ENCODE measurements around the gene CDK5RAP1.
"Not testable (repeated sequence)": the region's sequence is repeated elsewhere in the genome, so short reads cannot be mapped to it uniquely, and the experiment has no call there.

Gene CDK5RAP1

DNA sequence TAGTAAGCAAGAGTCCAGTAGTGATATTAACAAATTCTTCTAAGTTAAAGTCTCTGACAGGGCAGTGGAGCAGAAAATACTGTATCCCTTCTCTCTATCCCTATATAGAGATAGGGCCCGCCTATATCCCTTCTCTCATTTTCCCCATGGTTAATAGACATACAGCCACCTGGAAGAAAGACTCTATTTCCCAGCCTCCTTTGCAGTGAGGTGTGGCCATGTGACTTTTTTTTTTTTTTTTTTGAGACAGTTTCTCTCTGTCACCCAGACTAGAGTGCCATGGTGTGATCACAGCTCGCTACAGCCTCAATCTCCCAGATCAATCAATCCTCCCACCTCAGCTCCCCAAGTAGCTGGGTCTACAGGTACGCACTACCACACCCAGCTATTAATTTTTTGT lies 16.7 kb upstream of the CDK5RAP1 start:
- no peak for DNase-seq

DNA sequence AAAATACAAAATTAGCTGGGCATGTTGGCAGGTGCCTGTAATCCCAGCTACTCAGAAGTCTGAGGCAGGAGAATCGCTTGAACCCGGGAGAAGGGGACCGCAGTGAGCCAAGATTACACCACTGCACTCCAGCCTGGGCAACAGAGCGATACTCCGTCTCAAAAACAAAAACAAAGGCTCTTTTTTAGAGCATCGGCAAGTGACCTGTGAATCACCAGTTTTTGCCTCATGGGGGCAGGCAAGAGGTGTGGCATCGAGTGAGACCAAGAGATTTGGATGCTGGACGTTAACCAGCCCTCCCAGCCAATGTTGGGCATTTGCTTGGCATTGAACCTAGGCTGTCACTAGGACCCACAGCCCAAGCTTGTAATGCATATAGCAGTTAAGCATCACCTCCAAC lies 14.6 kb upstream of the CDK5RAP1 start:
- DNase-seq: no peak

DNA sequence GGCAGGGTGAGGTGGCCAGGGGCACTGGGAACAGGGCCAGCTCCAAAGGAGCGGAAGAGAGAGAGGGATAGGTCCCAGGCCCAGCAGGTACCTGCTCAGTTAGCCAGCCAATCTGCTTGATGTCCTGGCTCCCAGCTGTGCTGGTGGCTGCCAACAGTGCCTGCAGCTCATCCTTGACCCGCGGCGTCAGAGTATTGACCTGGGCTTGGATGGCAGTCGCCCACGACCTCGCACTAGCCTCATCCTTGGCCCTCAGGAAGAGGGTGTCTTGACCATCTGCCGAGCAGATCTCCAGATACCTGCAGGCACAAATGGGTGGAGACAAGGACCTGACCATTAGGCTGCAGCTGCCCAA lies 11.1 kb upstream of the CDK5RAP1 start:
- no peak for DNase-seq

DNA sequence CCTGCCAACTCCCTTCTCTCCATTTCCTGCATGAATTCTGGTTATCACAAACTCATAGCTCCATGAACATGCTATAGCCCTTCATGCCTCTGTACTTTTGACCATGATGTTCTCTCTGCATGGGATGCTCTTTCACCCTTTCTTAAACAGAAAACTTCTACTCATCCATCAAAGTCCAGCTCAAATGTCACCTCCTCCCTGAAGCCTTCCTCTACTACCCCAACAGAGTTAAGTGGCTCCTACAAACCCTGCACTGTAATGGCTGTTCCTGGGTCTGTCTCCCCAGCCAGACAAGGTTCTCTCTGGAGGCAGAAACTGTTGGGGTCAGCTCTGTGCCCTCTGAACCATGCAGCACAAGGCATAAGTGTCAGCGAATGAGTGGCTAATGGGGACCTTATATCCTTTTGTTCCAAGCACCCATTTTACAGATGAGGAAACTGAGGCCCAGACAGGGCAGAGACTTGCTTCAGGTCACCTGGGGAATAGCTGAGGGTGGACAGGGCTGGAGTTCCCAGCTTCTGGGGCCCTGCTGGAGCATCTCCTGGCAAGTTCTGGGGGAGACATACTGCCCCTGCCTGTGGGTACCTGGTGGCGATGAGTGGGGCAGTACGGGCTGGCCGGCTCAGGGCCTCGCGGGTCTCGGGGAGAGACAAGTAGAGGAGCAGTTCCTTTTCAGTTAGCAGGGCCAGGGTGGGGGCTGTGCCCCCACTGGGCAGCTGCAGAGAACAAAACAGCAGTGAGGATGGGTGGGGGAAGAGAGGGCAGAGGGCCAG lies 10.6 kb upstream of the CDK5RAP1 start:
- DNase-seq: no peak

DNA sequence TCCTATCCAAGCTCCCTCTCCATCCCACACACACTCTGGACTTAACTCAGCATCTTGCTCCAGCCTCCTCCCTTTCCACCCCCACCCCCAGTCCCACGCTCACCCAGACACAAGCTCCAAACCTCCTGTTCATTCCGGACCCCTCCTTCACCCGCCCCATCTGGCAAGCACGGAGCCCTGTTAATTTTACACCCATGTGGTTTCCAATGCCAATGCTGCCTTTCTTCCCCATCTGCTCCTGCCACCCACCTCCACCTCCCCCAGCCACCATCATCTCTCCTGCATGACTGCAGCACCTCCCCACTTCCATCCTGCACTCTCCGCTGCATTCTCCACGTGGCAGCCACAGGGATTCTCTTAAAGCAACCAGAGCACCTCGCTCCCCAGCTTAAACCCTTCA lies 9.9 kb upstream of the CDK5RAP1 start:
- DNase-seq: no peak

DNA sequence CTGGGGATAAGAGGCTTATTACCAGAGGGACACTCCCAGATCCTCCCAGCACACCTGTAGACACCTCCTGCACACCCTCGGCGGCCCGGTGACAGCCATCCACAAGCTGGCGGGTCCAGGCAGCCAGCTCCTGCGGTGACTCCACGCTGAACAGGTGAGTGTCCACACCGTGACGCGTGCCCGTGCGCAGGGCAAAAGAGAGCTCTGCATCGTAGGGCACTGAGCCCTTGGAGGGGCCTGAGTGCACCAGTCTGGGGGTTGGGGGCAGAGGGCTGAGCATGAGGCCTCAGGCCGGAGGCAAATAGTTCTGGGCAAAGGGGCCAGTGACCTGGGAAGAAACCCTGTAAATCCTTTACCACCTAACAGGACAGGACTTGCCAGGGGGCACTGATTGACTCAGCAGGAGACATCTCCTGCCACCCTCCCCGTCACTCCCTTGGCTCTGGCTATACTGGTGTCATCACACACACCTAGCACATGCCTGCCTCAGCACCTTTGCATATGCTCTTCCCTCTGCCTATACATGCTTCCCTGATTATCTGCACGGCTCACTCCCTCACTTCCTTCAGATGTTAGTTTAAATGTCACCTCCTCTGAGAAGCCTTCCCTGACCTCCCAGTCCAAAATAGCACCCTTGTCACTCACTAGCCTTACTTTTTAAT lies 8.9 kb upstream of the CDK5RAP1 start:
- DNase-seq: no peak

DNA sequence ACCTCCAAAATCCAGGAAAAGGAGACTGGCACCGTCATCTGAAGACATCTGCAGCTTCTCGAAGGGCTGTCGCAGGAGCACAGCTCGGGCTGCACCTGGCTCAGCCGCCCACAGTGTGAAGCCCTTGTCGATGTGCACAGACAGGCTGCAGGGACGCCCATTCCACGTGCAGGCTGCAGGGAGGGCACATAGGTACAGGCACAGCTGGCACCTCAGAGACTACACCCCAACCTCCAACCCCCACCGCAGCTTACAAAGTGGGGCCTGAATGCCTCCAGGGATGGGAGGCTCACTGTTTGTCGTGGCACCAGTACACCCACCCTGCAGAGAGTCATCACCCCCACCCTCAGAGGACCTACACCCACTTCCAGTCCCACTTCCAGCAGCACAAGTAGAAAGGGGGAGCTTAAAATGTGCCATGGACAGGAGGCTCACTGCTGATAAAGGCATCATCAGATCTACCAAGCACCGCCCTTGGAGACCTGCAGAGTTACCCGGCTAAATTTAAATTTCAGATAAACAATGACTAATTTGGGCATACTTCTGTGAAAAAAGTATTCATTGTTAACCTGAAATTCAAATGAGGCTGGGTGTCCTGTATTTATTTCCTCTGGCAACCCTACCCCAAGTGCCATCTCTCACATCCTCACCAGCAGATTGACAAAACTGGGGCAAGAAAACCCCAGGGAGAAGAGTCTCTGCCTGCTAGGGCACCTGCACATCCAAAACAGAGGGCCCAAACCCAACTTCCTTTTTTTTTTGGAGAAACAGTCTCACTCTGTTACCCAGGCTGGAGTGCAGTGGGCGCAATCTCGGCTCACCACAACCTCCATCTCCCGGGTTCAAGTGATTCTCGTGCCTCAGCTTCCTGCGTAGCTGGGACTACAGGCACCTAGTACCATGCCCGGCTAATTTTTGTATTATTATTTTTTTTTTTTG lies 7.7 kb upstream of the CDK5RAP1 start:
- no peak for DNase-seq

DNA sequence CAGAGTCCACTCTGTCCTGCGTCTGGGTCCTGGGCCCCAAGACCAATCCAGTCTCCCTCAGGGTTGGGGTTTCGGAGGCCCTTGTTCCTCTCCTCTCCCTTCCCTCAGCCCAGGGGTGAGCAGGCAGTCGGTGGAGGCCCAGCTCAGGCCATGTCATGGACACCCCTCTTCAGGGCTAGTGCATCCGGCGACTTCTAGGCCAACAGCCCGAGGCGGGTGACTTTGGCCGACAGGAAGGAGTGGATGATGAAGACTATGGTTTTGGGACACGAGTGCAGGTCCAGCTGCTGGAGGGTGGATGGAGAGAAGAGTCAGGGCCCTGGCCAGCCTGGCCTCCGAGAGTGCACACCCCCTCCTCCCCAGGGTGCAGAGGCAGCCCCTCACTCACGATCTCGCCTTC lies 7.0 kb upstream of the CDK5RAP1 start:
- no peak for DNase-seq

DNA sequence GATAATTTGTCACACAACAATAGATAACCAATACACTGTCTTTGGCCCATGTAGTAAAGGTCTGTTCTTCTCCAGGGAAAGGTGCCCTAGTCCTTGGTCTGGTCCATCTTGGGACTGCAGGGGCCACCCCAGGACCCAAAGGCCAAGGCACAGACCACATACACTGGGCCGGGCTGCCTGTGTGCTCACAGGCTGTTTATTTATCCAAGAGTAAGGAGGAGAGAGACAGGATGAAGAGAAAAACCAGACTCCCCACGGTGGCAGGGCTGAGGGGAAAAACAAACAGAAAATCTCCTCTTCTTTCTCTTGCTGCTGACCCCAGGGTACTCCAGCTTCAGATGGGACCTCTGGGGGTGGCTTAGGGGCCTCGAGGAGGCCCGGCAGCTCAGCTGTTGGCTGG lies 6.5 kb upstream of the CDK5RAP1 start:
- no peak for DNase-seq

DNA sequence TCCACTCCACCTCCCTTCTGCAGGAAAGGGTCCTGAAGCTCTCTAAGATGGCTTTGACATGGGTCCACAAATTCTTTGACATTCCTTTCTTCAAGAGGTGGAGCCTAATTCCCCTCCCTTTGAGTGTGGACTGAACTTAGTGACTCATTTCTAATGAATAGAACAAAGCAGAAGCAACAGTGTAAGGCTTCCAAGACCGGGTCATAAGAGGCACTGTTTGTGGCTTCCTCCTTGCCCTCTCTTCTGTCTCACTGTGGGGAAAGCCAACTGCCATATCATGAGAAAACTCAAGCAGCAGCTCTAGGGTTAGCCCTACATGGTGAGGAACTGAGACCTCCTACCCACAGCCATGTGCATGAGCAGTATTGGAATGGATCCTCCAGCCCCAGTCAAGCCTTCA lies 5.9 kb upstream of the CDK5RAP1 start:
- DNase-seq: no peak

DNA sequence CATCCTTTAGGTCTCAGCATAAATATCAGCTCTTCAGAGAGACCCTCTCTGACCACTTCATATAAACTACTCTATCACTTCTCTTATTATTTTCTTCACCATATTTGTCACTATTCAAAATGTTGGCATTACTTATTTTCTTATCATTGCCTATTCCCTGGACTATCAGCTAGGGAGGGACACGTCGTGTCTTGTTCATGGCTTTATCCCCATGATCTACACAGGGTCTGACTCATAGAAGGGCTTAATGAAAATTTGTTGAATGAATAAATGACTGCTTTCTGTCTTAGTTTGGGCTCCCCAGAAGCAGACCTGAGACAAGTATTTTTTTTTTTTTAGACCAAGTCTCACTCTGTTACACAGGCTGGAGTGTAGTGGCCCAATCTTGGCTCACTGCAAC lies 3.0 kb upstream of the CDK5RAP1 start:
- no peak for DNase-seq

DNA sequence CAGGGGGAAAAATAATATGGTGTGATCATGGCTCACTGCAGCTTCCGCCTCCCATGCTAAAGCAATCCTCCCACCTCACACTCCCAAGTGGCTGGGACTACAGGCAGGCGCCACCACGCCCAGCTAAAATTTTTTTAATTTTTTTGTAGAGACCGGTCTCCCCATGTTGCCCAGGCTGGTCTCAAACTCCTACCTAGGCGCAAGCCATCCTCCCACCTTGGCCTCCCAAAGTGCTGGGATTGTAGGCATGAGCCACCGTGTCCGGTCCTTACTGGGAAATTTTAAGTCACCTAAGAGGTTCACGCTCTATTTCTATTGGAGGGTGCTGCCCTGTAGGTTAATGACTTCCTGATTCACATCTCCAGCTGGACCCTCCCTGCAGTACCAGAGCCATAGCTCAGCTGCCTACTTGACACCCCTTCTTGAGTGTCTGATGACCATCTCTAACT lies 626 bp upstream of the CDK5RAP1 start:
- DNase-seq: no peak

DNA sequence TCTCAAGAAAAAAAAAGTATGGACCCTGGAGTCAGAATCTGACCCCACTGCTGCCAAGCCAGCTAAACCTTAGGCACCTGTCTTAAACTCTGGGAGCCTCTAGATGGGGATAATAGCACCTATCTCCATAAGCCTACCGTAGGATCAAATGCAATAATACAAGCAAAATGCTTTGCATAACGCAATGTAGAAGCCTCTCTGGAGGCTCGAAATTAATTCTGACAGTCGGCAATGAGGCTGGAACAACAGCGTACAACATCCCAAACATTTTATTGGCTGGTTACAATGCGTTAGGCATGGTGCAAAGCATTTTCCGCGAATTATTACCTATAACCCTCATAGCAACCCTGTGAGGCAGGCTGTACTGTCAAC lies 521 bp downstream of the CDK5RAP1 start:
- no peak for DNase-seq

DNA sequence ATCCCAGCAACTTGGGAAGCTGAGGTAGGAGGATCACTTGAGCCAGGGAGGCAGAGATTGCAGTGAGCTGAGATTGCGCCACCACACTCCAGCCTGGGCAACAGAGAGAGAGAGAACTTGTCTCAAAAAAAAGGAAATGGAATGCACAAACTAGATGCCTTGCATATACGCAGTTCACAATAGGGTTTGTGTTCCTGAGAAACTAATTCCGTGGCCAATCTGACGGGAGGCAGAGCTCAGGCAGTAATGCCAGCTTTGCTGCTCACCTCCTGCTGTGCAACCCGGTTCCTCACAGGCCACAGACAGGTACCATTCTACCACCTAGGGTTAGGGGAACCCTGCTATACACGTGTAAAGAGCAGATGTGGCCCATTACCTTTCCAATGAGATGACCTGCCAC lies 1.4 kb downstream of the CDK5RAP1 start:
- no peak for DNase-seq

DNA sequence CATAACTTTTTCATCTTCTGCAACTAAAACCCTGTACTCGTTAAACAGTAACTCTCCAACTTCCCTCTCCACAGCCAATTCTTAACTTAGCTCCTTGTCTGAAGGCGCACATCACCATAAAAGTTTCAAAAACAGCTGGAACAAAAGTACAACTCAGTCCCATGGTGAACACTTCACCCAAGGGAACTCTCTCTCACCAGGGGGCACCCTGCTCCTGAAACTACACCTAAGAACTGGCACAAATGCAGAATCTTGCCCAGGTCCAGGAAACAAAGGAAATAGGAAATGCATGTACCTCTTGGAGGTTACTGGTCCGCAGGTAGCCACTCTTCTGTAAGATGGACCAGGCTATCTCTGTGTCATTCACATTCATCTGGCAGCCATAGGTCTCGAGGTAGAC lies 6.6 kb downstream of the CDK5RAP1 start:
- no peak for DNase-seq

DNA sequence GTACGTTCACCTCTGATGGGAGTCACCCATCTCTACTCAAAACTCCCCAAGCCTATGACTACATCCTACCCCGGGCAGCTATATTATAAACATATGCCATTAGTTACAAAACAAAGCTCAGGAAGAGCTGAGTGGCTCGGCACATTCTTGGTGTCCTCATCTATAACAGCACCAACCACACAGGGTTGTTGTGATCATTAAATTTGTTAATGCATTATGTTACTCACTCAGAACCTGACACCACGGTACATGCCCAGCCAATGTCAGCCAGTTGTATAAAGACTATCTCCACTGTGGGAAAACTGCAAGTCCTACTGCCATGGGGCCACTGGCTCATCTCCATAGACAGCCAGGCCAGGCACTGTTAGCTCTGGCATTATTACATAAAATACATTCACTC lies 7.7 kb downstream of the CDK5RAP1 start:
- DNase-seq: peak; percentile 45

DNA sequence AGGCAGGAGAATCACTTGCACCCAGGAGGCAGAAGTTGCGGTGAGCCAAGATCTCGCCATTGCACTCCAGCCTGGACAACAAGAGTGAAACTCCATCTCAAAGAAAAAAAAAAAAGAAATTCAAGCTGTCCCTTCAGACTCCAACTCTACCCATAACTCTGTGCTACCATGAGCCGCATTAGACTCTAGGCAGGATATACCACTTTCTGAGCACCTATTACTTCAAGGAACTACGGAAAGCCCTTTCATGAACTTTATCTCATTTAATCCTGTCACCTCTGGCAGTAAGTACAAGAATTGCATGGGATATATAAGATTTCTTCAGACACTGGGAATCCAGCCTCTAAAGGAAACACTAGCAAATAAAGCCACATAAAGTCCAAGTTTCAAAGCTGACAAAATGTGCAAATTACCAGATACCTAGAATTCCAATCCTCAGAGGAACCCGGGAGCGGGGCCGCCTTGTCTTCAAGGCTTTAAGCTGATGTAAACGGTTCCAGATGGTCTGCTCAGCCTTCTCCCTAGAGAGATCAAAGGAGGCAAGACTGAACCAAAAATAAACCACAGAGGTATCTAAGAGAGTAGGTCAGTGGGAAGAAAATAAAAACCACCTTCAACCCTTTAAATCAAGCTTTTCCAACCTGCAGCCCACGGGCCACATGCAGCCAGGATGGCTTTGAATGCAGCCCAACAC lies 9.4 kb downstream of the CDK5RAP1 start:
- DNase-seq: peak; percentile 95

DNA sequence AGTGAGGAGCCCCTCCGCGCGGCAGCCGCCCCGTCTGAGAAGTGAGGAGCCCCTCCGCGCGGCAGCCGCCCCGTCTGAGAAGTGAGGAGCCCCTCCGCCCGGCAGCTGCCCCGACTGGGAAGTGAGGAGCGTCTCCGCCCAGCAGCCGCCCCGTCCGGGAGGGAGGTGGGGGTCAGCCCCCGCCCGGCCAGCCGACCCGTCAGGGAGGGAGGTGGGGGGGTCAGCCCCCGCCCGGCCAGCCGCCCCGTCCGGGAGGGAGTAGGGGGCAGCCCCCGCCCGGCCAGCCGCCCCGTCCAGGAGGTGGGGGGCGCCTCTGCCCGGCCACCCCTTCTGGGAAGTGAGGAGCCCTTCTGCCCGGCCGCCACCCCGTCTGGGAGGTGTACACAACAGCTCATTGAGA lies 12.0 kb downstream of the CDK5RAP1 start:
- DNase-seq: not testable (repeated sequence)

DNA sequence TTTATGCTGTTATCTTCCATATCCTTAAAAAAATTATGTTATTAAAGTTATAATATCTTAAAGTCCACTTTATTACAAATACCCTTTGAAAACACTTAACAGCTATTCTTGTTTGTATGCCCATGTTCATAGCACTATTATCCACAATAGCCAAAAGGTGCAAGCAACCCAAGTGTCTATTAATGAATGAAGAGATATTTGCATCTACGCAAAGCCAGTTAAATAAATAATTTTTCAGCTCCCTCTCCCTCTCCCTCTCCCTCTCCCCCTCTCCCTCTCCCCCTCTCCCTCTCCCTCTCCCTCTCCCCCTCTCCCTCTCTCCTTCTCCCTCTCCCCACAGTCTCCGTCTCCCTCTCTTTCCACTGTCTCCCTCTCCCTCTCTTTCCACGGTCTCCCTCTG lies 13.1 kb downstream of the CDK5RAP1 start:
- no peak for DNase-seq

DNA sequence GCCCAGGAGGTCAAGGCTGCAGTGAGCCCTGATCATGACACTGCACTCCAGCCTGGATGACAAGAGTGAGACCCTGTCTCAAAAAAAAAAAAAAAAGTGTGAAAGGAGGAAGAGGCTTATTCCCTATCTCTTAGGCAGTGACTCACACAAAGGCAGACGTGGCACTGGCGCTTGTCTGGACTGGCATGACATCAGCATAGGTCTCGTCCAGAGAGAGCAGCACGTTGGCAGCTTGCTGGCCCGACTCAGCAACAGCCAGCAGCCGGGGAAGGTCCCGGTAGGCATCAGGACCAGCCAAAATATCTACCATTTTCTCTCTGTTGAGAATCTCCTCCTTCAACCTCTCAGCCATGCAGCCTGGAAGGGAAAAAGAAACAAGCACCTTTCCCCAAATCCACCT lies 14.1 kb downstream of the CDK5RAP1 start:
- no peak for DNase-seq

DNA sequence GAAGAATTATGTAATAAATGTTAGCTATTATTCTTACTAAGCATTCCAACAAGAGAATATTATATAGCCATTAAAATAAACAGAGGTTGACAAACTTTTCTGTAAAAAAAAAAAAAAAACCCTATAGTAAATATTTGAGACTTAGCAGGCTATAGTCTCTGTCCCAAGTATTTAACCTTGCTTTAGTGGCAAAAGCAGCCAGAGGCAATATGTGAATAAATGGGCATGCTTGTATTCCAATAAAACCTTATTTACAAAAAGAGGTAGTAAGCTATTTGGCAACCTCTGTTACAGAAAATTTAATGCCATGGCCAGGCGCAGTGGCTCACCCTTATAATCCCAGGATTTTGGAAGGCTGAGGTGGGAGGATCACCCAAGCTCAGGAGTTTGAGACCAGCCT lies 14.6 kb downstream of the CDK5RAP1 start:
- DNase-seq: no peak

DNA sequence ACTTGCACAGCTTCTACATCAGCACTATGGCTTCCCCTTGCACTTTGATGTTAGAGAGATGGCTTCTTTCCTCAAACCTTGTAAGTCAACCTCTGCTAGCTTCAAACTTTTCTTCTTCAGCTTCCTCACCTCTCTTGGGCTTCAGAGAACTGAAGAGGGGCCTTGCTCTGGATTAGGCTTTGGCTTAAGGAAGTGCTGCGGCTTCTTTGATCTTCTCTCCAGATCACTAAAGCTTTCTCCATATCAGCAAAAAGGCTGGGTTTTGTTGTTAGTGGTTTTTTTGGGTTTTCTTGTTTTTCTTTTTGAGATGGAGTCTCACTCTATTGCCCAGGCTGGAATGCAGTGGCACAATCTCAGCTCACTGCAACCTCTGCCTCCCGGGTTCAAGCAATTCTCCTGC lies 24.0 kb downstream of the CDK5RAP1 start:
- no peak for DNase-seq
